ENCODE data around the gene MEMO1. TPM values are rescaled to one million over a fixed set of nuclear protein-coding genes. Genes with fewer than 3 reads are reported as not detected.
"Not testable (repeated sequence)": the region's sequence is repeated elsewhere in the genome, so short reads cannot be mapped to it uniquely, and the experiment has no call there.

Gene MEMO1
- total and polyA plus RNA-seq, 4 donors: 22.4 to 32.9 (median 27.3) TPM

DNA sequence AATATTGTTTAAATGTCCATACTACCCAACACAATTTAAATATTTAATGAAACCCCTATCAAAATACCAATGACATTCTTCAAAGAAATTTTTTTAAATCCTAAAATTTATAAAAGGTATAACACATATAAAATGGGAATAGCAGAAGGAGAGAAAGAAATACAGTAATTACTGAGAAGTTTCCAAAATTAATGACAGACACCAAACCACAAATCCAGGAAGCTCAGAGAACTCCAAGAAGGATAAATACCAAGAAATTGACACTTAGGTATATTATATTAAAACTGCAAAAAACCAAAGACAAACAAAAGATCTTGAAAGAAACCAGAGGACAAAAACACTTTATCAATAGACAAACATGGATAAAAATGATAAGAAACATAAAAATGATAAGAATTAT is 101.1 kb downstream of the MEMO1 start:
- H3K4me3 ChIP-seq (ENCODE audit: low read depth in 1 of 3, low read length in 3 of 3): no peak overlapping the region
- no peaks in the 10 kb centered on the region for H3K27me3 ChIP-seq (ENCODE audit: control insufficient read depth in 4 of 4, insufficient read depth in 4 of 4, low read length in 3 of 4)
- no peaks in the 10 kb centered on the region for H3K9me3 ChIP-seq (ENCODE audit: control insufficient read depth in 4 of 4, low read length in 3 of 4)
- H3K4me1 ChIP-seq (ENCODE audit: control insufficient read depth in 4 of 4, insufficient read depth in 4 of 4, low read length in 3 of 4): no peaks in the 10 kb centered on the region
- H3K9ac ChIP-seq (ENCODE audit: low read depth in 1 of 2, low read length in 2 of 2): no peak overlapping the region
- no peak overlapping the region for H3K27ac ChIP-seq (ENCODE audit: low read depth in 1 of 2, low read length in 2 of 2)
- no peak for TF ChIP-seq TAF1 (conservative IDR thresholded peaks at IDR 0.05)
- TF ChIP-seq, protein P1, sequence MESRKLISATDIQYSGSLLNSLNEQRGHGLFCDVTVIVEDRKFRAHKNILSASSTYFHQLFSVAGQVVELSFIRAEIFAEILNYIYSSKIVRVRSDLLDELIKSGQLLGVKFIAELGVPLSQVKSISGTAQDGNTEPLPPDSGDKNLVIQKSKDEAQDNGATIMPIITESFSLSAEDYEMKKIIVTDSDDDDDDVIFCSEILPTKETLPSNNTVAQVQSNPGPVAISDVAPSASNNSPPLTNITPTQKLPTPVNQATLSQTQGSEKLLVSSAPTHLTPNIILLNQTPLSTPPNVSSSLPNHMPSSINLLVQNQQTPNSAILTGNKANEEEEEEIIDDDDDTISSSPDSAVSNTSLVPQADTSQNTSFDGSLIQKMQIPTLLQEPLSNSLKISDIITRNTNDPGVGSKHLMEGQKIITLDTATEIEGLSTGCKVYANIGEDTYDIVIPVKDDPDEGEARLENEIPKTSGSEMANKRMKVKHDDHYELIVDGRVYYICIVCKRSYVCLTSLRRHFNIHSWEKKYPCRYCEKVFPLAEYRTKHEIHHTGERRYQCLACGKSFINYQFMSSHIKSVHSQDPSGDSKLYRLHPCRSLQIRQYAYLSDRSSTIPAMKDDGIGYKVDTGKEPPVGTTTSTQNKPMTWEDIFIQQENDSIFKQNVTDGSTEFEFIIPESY (IDR thresholded peaks at IDR 0.05): no peak
- no peak for TF ChIP-seq JUND (IDR thresholded peaks at IDR 0.05)
- H3K36me3 ChIP-seq (ENCODE audit: control insufficient read depth in 4 of 4, insufficient read depth in 3 of 4, low read depth in 1 of 4, low read length in 3 of 4): peaks cover 0 to 8% (median 0%) of the 10 kb centered on the region in 4 donors
- no peak for DNase-seq (ENCODE audit: low spot score)

DNA sequence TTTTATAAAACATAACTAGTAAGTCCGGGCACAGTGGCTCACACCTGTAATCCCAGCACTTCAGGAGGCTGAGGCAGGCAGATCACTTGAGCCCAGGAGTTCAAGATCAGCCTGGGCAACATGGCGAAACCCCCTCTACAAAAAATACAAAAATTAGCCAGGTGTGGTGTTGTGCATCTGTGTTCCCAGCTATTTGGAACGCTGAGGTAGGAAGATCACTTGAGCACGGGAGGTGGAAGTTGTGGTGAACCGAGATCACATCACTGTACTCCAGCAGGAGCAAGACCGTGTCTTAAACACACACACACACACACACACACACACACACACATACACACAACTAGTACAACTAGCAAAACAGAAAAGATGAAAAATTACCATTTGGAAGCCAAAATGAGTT is 103.3 kb downstream of the MEMO1 start:
- WGBS: 98% methylated on average over 6 of the region's 6 CpGs

DNA sequence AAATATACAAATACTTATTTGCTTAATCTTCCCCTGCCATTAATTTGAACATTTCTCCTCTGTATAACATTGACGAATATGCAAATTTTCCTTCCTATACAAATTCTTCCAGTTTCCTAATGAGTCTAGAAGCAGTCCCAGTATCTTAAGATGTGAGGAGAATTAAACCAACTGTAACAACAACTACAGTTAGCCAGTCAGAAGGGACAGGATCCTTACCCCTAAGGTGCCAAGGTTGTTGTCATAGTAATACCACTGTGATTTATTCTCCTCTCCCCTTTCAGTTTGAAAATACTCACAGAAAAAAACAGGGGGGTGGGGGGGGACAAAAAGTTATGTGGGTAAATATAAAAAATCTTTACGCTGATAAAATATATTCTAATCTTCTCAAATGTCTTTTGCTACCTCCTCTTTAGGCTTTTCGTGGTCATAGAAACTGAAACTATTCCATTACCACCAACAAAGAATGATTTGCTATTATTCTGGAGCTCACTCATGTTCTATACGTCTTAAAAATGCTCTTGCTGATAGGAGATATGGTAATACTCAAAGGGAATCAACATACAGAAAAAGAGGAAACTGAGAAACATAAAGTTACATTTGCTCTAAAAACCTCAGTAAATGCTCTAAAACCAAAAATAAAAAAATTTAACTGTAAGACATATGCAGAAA is 107.6 kb downstream of the MEMO1 start:
- Histone ChIP-seq H3K9ac (ENCODE audit: low read depth in 1 of 2, low read length in 2 of 2) (no peak overlapping the region), H3K27ac (ENCODE audit: low read depth in 1 of 2, low read length in 2 of 2) (no peak overlapping the region), H3K27me3 (ENCODE audit: control insufficient read depth in 4 of 4, insufficient read depth in 4 of 4, low read length in 3 of 4) (no peaks in the 10 kb centered on the region), H3K9me3 (ENCODE audit: control insufficient read depth in 4 of 4, low read length in 3 of 4) (no peaks in the 10 kb centered on the region), H3K4me1 (ENCODE audit: control insufficient read depth in 4 of 4, insufficient read depth in 4 of 4, low read length in 3 of 4) (no peaks in the 10 kb centered on the region), H3K4me3 (ENCODE audit: low read depth in 1 of 3, low read length in 3 of 3) (no peak overlapping the region), H3K36me3 (ENCODE audit: control insufficient read depth in 4 of 4, insufficient read depth in 3 of 4, low read depth in 1 of 4, low read length in 3 of 4) (peaks cover 0 to 10% (median 6%) of the 10 kb centered on the region in 4 donors)
- WGBS: 85% methylated on average over 4 of the region's 4 CpGs
- DNase-seq (ENCODE audit: low spot score): no peak
- no peak for TF ChIP-seq FOXA1 (IDR thresholded peaks at IDR 0.05)
- no peak for TF ChIP-seq TAF1 (conservative IDR thresholded peaks at IDR 0.05)

More for the DNA sequence above, 103.3 kb downstream of the MEMO1 start:
- DNase-seq (ENCODE audit: low spot score); H3K4me3 ChIP-seq (ENCODE audit: low read depth in 1 of 3, low read length in 3 of 3); H3K27me3 ChIP-seq (ENCODE audit: control insufficient read depth in 4 of 4, insufficient read depth in 4 of 4, low read length in 3 of 4); H3K4me1 ChIP-seq (ENCODE audit: control insufficient read depth in 4 of 4, insufficient read depth in 4 of 4, low read length in 3 of 4); H3K9ac ChIP-seq (ENCODE audit: low read depth in 1 of 2, low read length in 2 of 2); H3K9me3 ChIP-seq (ENCODE audit: control insufficient read depth in 4 of 4, low read length in 3 of 4); H3K27ac ChIP-seq (ENCODE audit: low read depth in 1 of 2, low read length in 2 of 2): not testable (repeated sequence)
- H3K36me3 ChIP-seq (ENCODE audit: control insufficient read depth in 4 of 4, insufficient read depth in 3 of 4, low read depth in 1 of 4, low read length in 3 of 4): peaks cover 0 to 10% (median 0%) of the 10 kb centered on the region in 4 donors

DNA sequence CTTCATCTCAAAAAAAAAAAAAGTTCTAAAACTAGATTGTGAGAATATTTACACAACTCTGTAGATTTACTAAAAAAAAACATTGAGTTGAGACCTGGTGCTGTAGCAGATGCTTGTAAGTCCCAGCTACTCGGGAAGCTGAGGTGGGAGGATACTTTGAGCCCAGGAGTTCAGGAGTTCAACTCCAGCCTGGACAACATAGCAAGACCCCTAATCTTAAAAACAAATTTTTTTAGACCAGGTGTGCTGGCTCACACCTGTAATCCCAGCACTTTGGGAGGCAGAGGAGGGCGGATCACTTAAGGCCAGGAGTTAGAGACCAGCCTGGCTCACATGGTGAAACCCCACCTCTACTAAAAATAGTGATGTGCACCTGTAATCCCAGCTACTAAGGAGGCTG is 108.9 kb downstream of the MEMO1 start:
- H3K9ac ChIP-seq (ENCODE audit: low read depth in 1 of 2, low read length in 2 of 2): no peak overlapping the region
- no peak overlapping the region for H3K27ac ChIP-seq (ENCODE audit: low read depth in 1 of 2, low read length in 2 of 2)
- TF ChIP-seq EGR1 (IDR thresholded peaks at IDR 0.05; ENCODE audit: low read depth in 2 of 2) (no peak), SP1 (IDR thresholded peaks at IDR 0.05) (no peak)
- no peaks in the 10 kb centered on the region for H3K4me1 ChIP-seq (ENCODE audit: control insufficient read depth in 4 of 4, insufficient read depth in 4 of 4, low read length in 3 of 4)
- over 99% methylated on average over 2 of the region's 2 CpGs for WGBS
- no peaks in the 10 kb centered on the region for H3K27me3 ChIP-seq (ENCODE audit: control insufficient read depth in 4 of 4, insufficient read depth in 4 of 4, low read length in 3 of 4)
- H3K36me3 ChIP-seq (ENCODE audit: control insufficient read depth in 4 of 4, insufficient read depth in 3 of 4, low read depth in 1 of 4, low read length in 3 of 4): peaks cover 0 to 10% (median 7%) of the 10 kb centered on the region in 4 donors
- no peaks in the 10 kb centered on the region for H3K9me3 ChIP-seq (ENCODE audit: control insufficient read depth in 4 of 4, low read length in 3 of 4)
- no peak for DNase-seq (ENCODE audit: low spot score)
- no peak overlapping the region for H3K4me3 ChIP-seq (ENCODE audit: low read depth in 1 of 3, low read length in 3 of 3)

DNA sequence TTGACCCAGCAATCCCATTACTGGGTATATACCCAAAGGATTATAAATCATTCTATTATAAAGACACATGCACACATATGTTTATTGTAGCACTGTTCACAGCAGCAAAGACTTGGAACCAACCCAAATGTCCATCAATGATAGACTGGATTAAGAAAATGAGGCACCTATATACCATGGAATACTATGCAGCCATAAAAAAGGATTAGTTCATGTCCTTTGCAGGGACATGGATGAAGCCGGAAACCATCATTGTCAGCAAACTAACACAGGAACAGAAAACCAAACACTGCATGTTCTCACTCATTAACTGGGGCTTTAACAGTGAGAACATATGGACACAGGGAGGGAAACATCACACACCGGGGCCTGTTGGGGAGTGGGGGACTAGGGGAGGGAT is 110.7 kb downstream of the MEMO1 start:
- not testable (repeated sequence) for H3K4me3 ChIP-seq (ENCODE audit: low read depth in 1 of 3, low read length in 3 of 3); H3K4me1 ChIP-seq (ENCODE audit: control insufficient read depth in 4 of 4, insufficient read depth in 4 of 4, low read length in 3 of 4); DNase-seq (ENCODE audit: low spot score); H3K9ac ChIP-seq (ENCODE audit: low read depth in 1 of 2, low read length in 2 of 2); H3K9me3 ChIP-seq (ENCODE audit: control insufficient read depth in 4 of 4, low read length in 3 of 4); H3K27me3 ChIP-seq (ENCODE audit: control insufficient read depth in 4 of 4, insufficient read depth in 4 of 4, low read length in 3 of 4); H3K27ac ChIP-seq (ENCODE audit: low read depth in 1 of 2, low read length in 2 of 2)
- WGBS: over 99% methylated on average over 2 of the region's 2 CpGs
- H3K36me3 ChIP-seq (ENCODE audit: control insufficient read depth in 4 of 4, insufficient read depth in 3 of 4, low read depth in 1 of 4, low read length in 3 of 4): peaks cover 0 to 10% (median 7%) of the 10 kb centered on the region in 4 donors

DNA sequence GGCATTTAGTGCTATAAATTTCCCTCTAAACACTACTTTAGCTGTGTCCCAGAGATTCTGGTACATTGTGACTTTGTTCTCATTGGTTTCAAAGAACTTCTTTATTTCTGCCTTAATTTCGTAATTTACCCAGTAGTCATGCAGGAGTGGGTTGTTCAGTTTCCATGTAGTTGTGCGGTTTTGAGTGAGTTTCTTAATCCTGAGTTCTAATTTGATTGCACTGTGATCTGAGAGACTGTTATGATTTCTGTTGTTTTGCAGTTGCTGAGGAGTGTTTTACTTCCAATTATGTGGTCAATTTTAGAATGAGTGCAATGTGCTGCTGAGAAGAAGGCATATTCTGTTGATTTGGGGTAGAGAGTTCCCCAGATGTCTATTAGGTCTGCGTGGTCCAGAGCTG is 112.5 kb downstream of the MEMO1 start:
- H3K36me3 ChIP-seq (ENCODE audit: control insufficient read depth in 4 of 4, insufficient read depth in 3 of 4, low read depth in 1 of 4, low read length in 3 of 4): peaks cover 0 to 10% (median 7%) of the 10 kb centered on the region in 4 donors
- H3K27me3 ChIP-seq (ENCODE audit: control insufficient read depth in 4 of 4, insufficient read depth in 4 of 4, low read length in 3 of 4); DNase-seq (ENCODE audit: low spot score); H3K9ac ChIP-seq (ENCODE audit: low read depth in 1 of 2, low read length in 2 of 2); H3K4me3 ChIP-seq (ENCODE audit: low read depth in 1 of 3, low read length in 3 of 3); H3K27ac ChIP-seq (ENCODE audit: low read depth in 1 of 2, low read length in 2 of 2); H3K9me3 ChIP-seq (ENCODE audit: control insufficient read depth in 4 of 4, low read length in 3 of 4); H3K4me1 ChIP-seq (ENCODE audit: control insufficient read depth in 4 of 4, insufficient read depth in 4 of 4, low read length in 3 of 4): not testable (repeated sequence)
- WGBS: 97% methylated on average over 3 of the region's 3 CpGs

DNA sequence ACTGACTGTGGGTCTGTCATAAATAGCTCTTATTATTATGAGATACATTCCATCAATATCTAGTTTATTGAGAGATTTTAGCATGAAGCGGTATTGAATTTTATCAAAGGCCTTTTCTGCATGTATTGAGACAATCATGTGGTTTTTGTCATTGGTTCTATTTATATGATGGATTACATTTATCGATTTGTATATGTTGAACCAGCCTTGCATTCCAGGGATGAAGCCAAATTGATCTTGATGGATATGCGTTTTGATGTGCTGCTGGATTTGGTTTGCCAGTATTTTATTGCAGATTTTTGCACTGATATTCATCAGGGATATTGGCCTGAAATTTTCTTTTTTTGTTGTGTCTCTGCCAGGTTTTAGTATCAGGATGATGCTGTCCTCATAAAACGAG is 113.5 kb downstream of the MEMO1 start:
- not testable (repeated sequence) for H3K4me3 ChIP-seq (ENCODE audit: low read depth in 1 of 3, low read length in 3 of 3); H3K9ac ChIP-seq (ENCODE audit: low read depth in 1 of 2, low read length in 2 of 2); H3K27ac ChIP-seq (ENCODE audit: low read depth in 1 of 2, low read length in 2 of 2); H3K9me3 ChIP-seq (ENCODE audit: control insufficient read depth in 4 of 4, low read length in 3 of 4); H3K4me1 ChIP-seq (ENCODE audit: control insufficient read depth in 4 of 4, insufficient read depth in 4 of 4, low read length in 3 of 4); H3K27me3 ChIP-seq (ENCODE audit: control insufficient read depth in 4 of 4, insufficient read depth in 4 of 4, low read length in 3 of 4); DNase-seq (ENCODE audit: low spot score)
- 96% methylated on average over 4 of the region's 4 CpGs for WGBS
- peaks cover 0 to 10% (median 7%) of the 10 kb centered on the region in 4 donors for H3K36me3 ChIP-seq (ENCODE audit: control insufficient read depth in 4 of 4, insufficient read depth in 3 of 4, low read depth in 1 of 4, low read length in 3 of 4)

Data from liver (tissue), 9 donors.